ENCODE measurements around the gene SBK3.

DNA sequence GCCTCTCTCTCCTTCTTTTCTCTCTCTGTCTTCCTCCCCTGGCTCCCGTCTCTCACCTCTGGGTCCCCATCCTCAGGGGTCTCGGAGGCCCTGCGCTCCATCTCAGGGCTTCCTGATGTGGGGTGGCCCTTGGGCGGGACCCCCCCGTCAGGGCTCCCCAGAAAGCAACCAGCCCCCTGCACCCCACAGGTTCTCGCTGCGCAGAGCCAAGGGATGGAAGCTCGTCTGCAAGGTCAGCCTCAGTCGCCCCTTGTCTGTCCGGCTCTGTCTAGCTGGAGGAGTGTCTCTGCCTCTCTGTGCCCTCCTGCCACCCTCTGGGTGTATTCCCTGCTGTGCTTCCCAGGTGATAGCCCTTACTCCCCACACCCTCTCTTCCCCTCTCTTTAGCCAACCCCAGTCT is at the start of gene SBK3:
- TF ChIP-seq CTCF (IDR thresholded peaks at IDR 0.05) (no peak), POLR2A (IDR thresholded peaks at IDR 0.05) (no peak)

Data from prostate gland (tissue), 2 donors.